ENCODE measurements around the gene NRSN2. TPM values are rescaled to one million over a fixed set of nuclear protein-coding genes. Genes with fewer than 3 reads are reported as not detected.
"Not testable (repeated sequence)": the region's sequence is repeated elsewhere in the genome, so short reads cannot be mapped to it uniquely, and the experiment has no call there.

The NRSN2 gene
- total RNA-seq, 1 experiment from 2014 or later, result 38.2 TPM

DNA sequence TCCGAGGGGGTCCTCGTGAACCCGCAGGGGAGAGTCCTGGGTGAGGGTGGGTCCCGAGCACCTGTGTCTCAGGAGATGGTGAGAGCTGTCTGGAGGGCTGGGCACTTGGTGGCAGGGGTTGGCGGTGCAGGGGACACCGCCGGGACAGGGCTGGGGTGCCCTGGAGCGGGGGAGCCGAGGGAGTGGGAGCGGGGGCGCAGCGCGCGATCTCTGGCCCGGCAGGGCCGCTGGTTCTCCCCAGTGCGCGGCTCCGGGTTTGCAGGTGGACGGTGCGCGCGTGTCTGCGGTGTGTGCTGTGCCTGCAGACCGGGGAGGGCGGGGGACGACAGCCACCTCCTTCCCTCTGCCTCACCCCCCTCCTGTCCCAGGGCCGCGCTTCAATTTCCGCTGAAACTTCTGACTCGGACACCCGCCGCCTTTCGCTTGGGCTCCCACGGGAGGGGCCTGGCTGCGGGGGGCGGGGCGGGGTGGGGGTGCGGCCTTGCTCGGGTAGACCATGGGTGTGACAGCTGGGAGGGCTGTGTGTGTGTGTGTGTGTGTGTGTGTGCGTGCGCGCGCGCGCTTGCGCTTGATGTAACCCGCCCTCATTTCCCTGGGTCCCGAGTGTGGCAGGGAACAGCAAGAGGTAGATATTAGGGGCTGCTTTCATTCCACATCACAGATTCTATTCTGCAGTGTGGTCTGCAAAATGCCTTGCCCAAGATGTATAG, 34.8 kb downstream of the NRSN2 start:
- in situ Hi-C loops (cut with HindIII; ENCODE audit: low pct_unique_long_range_greater_than_20kb, low sequenced_read_pairs), result no loop called here
- peak; percentile 78 for DNase-seq (ENCODE audit: low read depth, low spot score)

DNA sequence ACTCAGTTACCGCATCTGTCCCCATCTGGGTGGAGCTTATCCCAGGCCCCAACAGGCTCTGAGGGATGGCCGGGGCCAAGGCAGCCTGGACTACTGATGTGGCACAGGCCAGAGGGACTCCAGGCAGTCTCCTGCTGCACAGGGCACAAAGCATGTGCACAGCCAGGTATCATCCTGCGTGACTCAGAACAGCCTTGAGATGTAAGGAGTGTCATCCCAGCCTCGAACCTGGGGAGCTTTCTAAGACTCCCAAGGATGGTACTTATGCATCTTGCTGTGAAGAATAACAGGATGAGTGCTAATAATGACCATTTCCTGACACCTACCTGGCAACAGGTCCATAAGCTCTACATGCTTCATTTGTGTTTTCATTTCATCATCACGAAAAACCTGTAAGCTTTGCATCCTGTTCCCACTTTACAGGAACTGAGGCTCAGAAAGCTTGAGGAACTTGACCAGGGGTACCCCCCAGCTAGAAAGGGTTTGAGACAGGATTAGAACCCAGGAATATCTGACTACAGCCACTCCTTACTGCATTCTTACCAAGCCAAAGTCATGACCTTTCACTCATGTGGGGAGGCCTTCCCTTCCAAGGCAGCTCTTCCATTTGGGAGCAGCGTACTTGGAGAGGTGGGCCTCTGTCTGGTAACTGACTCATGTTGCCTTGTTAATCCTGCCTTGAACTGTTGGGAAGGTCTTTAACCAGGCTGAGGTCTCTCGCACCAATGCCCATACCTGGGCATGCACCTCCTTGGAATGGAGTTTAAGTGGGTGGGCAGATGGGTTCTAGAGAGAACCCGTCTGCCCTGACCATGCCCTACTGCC, 35.6 kb downstream of the NRSN2 start:
- in situ Hi-C loops (cut with HindIII; ENCODE audit: low pct_unique_long_range_greater_than_20kb, low sequenced_read_pairs), result no loop called here
- DNase-seq (ENCODE audit: low read depth, low spot score), result no peak

DNA sequence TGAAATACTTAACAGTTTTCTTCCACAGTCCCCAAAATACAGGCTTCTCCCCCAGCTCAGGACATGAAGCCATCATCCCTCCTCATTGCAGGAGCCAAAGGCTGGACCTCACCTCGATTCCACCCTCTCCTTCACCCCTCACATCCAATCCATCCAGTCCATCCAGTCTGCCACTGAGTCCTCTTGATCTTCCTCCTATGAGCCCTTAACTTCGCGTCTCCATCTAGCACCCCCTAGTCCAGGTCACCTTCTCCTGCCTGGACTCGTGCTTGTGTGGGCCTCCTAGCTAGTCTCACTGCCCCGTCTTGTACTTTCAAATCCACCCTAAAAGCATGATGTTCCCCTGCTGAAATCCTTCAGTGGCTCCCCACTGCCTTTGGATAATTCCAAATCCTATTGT, 37.0 kb downstream of the NRSN2 start:
- in situ Hi-C loops (cut with HindIII; ENCODE audit: low pct_unique_long_range_greater_than_20kb, low sequenced_read_pairs), result no loop called here
- no peak for DNase-seq (ENCODE audit: low read depth, low spot score)

DNA sequence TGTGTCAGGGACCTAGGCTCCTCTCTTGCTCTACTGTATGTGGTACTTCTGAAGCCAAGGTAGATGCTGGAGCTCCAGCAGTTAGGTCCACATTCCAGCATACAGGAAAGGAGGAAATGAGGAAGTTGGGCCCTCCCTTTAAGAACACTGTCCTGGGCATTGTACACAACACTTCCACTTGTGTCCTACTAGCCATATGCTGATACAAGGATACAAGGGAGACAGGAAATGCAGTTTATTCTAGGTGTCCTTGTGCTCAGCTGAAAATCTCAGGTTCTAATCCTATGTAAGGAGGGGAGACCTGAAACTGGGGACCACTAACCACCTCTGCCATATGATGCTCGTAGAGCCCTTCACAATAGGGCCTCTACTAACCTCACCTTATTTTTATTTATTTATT, 37.8 kb downstream of the NRSN2 start:
- in situ Hi-C loops (cut with HindIII; ENCODE audit: low pct_unique_long_range_greater_than_20kb, low sequenced_read_pairs), result no loop called here
- no peak for DNase-seq (ENCODE audit: low read depth, low spot score)

DNA sequence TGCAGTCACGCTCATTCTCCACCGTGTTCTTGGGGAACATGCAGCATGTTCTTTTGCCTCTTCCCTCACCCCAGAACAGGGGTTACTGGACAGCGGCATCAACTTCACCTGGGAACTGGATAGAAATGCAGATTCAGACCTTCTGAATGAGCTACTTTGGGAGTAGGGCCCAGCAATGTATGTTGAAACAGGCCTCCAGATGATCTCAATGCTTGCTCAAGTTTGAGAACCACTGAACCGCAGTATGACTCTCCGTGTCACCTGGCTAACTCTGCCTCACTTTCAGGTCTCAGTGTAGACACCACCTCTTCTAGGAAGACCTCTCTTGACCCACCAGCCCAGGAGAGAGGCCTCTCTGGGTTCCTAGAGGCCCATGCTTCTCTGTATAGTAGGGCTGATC, 38.5 kb downstream of the NRSN2 start:
- in situ Hi-C loops (cut with HindIII; ENCODE audit: low pct_unique_long_range_greater_than_20kb, low sequenced_read_pairs), result no loop called here

DNA sequence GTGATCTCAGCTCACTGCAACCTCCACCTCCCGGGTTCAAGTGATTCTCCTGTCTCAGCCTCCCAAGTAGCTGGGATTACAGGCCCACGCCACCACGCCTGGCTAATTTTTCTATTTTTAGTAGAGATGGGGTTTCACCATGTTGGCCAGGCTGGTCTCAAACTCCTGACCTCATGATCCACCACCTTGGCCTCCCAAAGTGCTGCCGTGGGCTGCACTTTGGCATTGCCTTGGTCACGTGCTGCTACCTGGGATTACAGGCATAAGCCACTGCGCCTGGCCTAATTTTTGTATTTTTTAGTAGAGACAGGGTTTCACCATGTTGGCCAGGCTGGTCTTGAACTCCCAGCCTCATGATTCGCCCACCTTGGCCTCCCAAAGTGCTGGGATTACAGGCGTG, 39.7 kb downstream of the NRSN2 start:
- in situ Hi-C loops (cut with HindIII; ENCODE audit: low pct_unique_long_range_greater_than_20kb, low sequenced_read_pairs); DNase-seq (ENCODE audit: low read depth, low spot score): not testable (repeated sequence)

More for the DNA sequence above, 38.5 kb downstream of the NRSN2 start:
- DNase-seq (ENCODE audit: low read depth, low spot score), result no peak

DNA sequence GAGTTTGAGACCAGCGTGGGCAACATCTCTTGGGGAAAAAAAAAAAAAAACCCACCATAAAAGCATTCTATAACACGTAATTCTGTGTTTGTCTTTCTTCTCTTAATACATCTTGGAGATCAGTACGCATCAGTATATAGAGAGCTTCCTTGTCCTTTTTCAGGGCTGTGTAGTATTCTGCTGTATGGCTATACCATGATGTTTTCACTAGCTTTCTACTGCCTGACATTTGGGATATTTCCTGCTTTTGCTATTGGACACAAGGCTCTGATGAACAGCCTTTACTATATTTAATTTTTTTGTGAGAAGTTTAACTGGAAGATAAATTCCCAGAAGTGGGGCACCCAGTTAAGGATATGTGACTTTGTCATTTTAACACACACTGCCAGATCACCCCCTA, 40.6 kb downstream of the NRSN2 start:
- DNase-seq (ENCODE audit: low read depth, low spot score), result no peak
- in situ Hi-C loops (cut with HindIII; ENCODE audit: low pct_unique_long_range_greater_than_20kb, low sequenced_read_pairs), result no loop called here

DNA sequence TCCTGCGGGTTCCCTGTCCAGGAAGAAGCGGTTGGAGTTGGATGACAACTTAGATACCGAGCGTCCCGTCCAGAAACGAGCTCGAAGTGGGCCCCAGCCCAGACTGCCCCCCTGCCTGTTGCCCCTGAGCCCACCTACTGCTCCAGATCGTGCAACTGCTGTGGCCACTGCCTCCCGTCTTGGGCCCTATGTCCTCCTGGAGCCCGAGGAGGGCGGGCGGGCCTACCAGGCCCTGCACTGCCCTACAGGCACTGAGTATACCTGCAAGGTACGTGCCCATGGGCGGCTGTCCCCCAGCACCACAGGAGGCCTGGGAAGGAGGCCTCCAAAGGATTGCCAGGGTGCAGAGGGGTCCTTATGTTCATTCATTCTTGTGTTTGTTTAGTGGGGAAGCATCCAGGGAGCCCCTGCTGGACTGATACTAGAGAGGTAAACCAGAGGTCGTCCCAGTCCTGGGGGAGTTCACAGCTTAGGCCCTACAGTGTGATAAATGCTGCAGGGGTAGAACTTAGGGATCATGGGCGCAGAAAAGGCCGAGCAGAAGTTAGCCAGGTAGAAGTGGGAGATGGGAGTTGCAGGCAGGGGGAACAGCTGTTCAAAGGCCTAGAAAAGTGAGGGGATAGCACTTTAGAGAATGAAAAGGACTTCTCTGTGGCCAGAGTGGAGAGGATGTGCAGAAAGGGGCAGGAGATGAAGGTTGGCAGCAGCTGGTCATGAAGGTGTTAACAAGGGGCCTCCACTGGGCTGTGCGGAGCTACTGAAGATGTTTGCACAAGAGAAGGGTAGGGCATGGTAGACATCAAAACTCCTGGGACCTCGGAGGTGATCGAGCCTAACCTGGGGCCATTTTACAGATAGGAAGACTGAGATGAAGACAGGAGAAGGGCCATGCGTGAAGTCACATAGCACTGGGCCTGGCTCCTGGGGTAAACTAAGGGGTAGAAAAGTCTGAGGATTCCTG, 41.4 kb downstream of the NRSN2 start:
- no peak for DNase-seq (ENCODE audit: low read depth, low spot score)
- in situ Hi-C loops (cut with HindIII; ENCODE audit: low pct_unique_long_range_greater_than_20kb, low sequenced_read_pairs), result no loop called here

DNA sequence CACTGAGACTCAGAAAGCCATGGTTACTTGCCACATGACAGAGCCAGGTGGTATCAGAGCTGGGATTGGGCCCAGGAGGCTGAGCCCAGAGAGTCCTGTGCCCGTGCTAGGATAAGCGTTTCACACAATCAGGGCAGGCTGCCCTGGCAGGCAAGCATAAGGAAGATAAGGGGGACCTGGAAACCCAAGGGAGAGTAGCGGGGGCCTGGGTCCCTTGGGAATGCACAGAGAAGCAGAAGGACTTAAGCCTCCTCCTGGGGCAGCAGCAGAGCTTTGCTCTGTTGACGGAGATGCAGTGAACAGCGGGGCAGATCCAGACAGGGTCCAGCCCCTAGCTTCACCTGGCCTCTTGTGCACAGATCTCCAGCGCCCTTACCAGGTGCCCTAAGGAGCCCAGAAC, 42.3 kb downstream of the NRSN2 start:
- no peak for DNase-seq (ENCODE audit: low read depth, low spot score)
- in situ Hi-C loops (cut with HindIII; ENCODE audit: low pct_unique_long_range_greater_than_20kb, low sequenced_read_pairs), result no loop called here

DNA sequence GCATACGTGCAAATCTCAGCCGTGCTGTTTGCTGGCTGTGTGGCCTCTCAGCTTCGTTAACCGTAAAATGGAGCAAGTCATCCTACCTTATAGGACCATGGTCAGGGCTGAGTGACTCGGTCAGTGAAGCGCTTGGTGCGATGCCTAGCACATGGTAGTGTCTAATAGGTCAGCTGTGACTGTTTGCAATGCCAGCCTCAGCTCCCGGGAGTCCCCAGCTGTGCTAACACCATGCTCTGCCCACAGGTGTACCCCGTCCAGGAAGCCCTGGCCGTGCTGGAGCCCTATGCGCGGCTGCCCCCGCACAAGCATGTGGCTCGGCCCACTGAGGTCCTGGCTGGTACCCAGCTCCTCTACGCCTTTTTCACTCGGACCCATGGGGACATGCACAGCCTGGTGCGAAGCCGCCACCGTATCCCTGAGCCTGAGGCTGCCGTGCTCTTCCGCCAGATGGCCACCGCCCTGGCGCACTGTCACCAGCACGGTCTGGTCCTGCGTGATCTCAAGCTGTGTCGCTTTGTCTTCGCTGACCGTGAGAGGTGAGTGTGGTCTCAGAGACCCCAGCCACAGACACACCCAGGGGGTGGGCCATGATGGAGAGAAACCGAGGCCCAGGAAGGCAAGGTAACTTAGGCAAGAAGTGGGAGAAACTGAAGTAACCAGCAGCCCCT, 44.3 kb downstream of the NRSN2 start:
- DNase-seq (ENCODE audit: low read depth, low spot score), result no peak
- in situ Hi-C loops (cut with HindIII; ENCODE audit: low pct_unique_long_range_greater_than_20kb, low sequenced_read_pairs), result no loop called here

DNA sequence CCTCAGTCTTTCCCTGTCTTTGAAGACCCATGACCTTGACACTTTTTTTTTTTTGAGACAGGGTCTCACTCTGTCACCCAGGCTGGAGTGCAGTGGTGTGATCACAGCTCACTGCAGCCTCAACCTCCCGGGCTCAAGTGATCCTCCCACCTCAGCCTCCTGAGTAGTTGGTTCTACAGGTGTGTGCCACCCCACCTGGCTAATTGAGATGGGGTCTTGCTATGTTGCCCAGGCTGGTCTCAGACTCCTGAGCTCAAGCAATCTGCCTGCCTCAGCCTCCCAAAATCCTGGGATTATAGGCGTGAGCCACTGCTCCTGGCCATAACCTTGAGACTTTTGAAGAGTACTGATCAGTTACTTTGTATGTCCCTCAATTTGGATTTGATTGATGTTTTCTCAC, 46.4 kb downstream of the NRSN2 start:
- in situ Hi-C loops (cut with HindIII; ENCODE audit: low pct_unique_long_range_greater_than_20kb, low sequenced_read_pairs); DNase-seq (ENCODE audit: low read depth, low spot score): not testable (repeated sequence)

DNA sequence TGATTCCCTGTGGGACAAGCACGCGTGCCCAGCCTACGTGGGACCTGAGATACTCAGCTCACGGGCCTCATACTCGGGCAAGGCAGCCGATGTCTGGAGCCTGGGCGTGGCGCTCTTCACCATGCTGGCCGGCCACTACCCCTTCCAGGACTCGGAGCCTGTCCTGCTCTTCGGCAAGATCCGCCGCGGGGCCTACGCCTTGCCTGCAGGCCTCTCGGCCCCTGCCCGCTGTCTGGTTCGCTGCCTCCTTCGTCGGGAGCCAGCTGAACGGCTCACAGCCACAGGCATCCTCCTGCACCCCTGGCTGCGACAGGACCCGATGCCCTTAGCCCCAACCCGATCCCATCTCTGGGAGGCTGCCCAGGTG, 49.3 kb downstream of the NRSN2 start:
- DNase-seq (ENCODE audit: low read depth, low spot score), result no peak
- in situ Hi-C loops (cut with HindIII; ENCODE audit: low pct_unique_long_range_greater_than_20kb, low sequenced_read_pairs), result no loop called here

DNA sequence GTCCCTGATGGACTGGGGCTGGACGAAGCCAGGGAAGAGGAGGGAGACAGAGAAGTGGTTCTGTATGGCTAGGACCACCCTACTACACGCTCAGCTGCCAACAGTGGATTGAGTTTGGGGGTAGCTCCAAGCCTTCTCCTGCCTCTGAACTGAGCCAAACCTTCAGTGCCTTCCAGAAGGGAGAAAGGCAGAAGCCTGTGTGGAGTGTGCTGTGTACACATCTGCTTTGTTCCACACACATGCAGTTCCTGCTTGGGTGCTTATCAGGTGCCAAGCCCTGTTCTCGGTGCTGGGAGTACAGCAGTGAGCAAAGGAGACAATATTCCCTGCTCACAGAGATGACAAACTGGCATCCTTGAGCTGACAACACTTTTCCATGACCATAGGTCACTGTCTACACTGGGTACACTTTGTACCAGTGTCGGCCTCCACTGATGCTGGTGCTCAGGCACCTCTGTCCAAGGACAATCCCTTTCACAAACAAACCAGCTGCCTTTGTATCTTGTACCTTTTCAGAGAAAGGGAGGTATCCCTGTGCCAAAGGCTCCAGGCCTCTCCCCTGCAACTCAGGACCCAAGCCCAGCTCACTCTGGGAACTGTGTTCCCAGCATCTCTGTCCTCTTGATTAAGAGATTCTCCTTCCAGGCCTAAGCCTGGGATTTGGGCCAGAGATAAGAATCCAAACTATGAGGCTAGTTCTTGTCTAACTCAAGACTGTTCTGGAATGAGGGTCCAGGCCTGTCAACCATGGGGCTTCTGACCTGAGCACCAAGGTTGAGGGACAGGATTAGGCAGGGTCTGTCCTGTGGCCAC, 49.9 kb downstream of the NRSN2 start:
- in situ Hi-C loops (cut with HindIII; ENCODE audit: low pct_unique_long_range_greater_than_20kb, low sequenced_read_pairs), result no loop called here

DNA sequence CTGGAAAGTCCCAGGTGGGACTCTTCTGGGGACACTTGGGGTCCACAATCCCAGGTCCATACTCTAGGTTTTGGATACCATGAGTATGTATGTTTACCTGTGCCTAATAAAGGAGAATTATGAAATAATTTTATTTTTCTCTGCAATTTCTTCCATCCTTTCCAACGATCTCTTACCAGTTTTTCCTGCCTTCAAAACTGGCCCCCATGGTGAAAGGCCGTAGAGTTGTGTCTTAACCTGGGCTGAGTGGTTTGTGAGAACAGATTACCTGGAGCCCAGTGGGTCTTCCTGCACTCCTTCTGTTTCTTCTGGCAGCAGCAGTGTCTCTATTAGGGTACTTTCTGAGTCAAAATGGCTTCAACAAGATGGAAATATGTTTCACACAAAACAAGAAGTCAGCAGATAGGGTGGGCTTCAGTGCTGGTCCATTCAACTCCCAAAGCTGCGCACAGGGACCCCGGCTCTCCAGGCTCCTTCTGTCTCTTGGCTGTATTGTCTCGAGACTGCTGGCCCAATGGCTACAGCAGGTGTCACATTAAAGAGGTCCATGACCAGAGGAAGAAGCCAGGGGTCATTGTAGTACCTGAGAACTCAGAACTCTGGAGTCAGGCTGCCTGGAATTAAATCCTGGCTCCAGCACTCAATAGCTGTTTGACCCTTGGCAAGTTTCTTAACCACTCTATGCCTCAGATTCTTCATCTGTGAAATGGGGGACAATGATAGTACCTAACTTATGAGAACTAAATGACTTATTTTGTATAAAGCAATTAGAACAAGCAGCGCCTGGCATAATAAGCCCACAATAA, 50.7 kb downstream of the NRSN2 start:
- in situ Hi-C loops (cut with HindIII; ENCODE audit: low pct_unique_long_range_greater_than_20kb, low sequenced_read_pairs), result no loop called here
- no peak for DNase-seq (ENCODE audit: low read depth, low spot score)

More for the DNA sequence above, 49.9 kb downstream of the NRSN2 start:
- no peak for DNase-seq (ENCODE audit: low read depth, low spot score)

DNA sequence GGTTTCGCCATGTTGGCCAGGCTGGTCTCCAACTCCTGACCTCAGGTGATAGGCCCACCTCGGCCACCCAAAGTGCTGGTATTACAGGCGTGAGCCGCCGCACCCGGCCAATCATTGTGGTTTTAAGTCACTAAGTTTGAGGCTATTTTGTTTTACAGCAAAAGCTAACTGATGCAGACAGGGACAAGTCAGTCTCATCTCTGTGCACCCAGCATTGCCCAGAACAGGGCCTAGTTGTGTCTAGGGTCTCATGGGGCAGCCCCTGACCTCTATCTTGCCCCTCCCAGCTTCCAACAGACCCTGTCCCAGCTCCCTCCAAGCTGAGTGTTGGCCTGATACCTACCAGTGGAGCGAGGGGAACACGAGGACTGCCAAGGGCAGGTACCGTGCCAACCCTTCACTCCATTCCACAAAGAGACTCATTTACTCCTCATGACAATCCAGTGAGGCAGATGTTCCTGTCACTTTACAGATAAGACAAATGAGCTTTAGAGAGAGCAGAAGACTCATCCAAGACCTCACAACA, 52.3 kb downstream of the NRSN2 start:
- in situ Hi-C loops (cut with HindIII; ENCODE audit: low pct_unique_long_range_greater_than_20kb, low sequenced_read_pairs), result no loop called here
- no peak for DNase-seq (ENCODE audit: low read depth, low spot score)

DNA sequence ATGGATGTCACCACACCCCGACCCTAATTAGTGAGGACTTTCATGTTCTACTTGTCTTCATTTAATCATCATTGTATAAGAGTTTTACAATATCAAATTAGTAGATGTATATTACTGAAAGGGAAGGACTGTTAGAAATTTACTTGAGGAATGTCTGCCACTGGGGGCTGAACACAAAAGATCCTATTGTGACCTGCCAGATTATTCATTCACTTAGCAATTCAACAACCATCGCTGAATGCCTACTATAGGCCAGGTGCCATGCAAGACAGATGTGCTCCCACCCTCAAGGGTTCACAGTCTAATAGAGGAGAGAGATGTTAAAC, 53.2 kb downstream of the NRSN2 start:
- in situ Hi-C loops (cut with HindIII; ENCODE audit: low pct_unique_long_range_greater_than_20kb, low sequenced_read_pairs), result no loop called here
- peak; percentile 62 for DNase-seq (ENCODE audit: low read depth, low spot score)
